Suprapubic skin (tissue), 4 donors: ENCODE measurements around the gene ZBTB17. TPM values are rescaled to one million over a fixed set of nuclear protein-coding genes. Genes with fewer than 3 reads are reported as not detected.

Source experiments
- DNase-seq, 2 donors: peaks; one replicate each; pipeline ENCODE4 v3.0.0-alpha.2; 2019; ENCODE audit warnings: low spot score in 2 of 2
- H3K27ac ChIP-seq: fragments of 200-600 bp; sonication (generic); one replicate; pipeline ENCODE4 v1.5.1; 2019
- H3K27me3 ChIP-seq: fragments of 200-600 bp; sonication (generic); one replicate; pipeline ENCODE4 v1.5.1; 2019
- H3K36me3 ChIP-seq: fragments of 200-600 bp; sonication (generic); one replicate; pipeline ENCODE4 v1.5.1; 2019
- H3K4me1 ChIP-seq: fragments of 200-600 bp; sonication (generic); one replicate; pipeline ENCODE4 v1.5.1; 2019
- H3K4me3 ChIP-seq: fragments of 200-600 bp; sonication (generic); one replicate; pipeline ENCODE4 v1.5.1; 2019; ENCODE audit warnings: mild to moderate bottlenecking
- H3K9me3 ChIP-seq: fragments of 200-600 bp; sonication (generic); one replicate; pipeline ENCODE4 v1.5.1; 2019
- EP300 ChIP-seq: sonication (generic); formaldehyde crosslinking; IDR thresholded peaks from one replicate; pipeline ENCODE4 v1.6.1; 2017; ENCODE audit warnings: antibody characterized with exemption
- POLR2A ChIP-seq, 2 donors: fragments of 450-650 bp; IDR thresholded peaks; one replicate each; pipeline ENCODE4 v1.6.1; 2017; ENCODE audit warnings: antibody characterized with exemption in 2 of 2, mild to moderate bottlenecking in 2 of 2, moderate library complexity in 2 of 2
- POLR2AphosphoS5 ChIP-seq, 3 donors: sonication (generic); formaldehyde crosslinking; IDR thresholded peaks; one replicate each; pipeline ENCODE4 v1.6.1; 2017; ENCODE audit warnings: antibody characterized with exemption in 3 of 3
- WGBS: methylation state at CpG from one replicate; pipeline ENCODE4 v1.1.5; 2018; 5-methylcytosine and 5-hydroxymethylcytosine counted together
- total RNA-seq, 4 donors: library from RNA; depleted of rRNA; stranded (reverse); fragments of >200 nt; gene quantifications; one replicate each; pipeline ENCODE4 v1.1.0, GENCODE V29; 2016
- TF ChIP-seq, protein P1 (sequence below), 2 donors: fragments of 200-600 bp in 1 of 2; fragments of 450-650 bp in 1 of 2; sonication (generic) in 1 of 2; IDR thresholded peaks; one replicate each; pipeline ENCODE4 v1.5.1; 2016 to 2019; ENCODE audit warnings: antibody characterized with exemption in 2 of 2, mild to moderate bottlenecking in 1 of 2, moderate library complexity in 1 of 2

ZBTB17 gene
- total RNA-seq, 4 donors from 2014 or later: 27.2 to 44.4 (median 34.1) TPM

DNA sequence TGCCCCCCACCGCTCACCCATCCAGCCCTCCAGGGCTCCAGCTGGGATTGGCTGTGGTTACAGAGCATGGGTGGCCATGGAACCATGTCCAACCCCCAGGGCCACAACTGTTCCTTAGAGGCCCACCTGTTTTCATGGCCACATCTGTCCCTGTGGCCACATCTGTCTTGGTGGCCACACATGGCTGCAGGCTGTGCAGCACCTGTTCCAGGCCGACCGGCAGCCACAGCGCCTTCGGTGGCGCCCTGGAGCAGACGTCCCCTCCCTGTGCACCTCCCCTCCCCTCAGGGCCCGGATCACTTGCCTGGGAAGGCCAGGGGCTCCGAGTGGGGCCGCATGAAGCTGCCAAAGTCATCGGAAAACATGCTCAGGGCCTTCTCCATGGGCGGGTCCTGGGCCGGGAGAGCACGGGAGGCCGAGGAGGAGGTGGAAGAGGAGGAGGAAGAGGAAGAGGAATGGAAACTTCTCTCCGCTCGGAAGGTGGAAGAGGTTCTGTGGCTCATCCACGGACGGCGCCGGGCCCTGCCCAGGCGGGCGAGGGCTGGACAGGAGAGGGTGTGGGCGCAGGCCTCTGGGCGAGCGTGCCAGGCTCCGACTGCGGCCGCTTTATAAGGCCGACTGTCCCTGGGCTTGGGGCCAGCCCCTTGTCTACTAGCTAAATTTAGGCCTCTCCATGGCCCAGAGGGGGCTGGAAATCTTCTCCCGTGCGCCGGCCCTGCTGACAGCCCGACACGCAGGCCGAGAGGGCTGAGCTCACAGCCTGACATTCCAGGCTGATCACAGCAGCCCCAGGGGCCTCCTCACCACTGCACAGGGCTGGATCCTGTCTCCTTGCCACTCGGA is 41.8 kb upstream of the ZBTB17 start, which contains the start of gene HSPB7:
TSS of gene HSPB7 (minus strand) at position 583 of the 843 bp plus-strand sequence. CDS start at position 503, 80 bp downstream.
- Histone ChIP-seq H3K9me3 (no peaks in the 10 kb centered on the region), H3K27ac (peak within 1 kb of the TSS; percentile 74), H3K27me3 (no peaks in the 10 kb centered on the region), H3K4me3 (peak within 1 kb of the TSS; percentile 8), H3K4me1 (peaks cover 43% of the 10 kb centered on the region), H3K36me3 (no peaks in the 10 kb centered on the region)
- TF ChIP-seq POLR2A (IDR thresholded peaks at IDR 0.05) (no peak), EP300 (peak; percentile 26)
- DNase-seq: peak in 1 of 2 donors; percentile 82
- 26% methylated on average over 29 of the region's 37 CpGs for WGBS

DNA sequence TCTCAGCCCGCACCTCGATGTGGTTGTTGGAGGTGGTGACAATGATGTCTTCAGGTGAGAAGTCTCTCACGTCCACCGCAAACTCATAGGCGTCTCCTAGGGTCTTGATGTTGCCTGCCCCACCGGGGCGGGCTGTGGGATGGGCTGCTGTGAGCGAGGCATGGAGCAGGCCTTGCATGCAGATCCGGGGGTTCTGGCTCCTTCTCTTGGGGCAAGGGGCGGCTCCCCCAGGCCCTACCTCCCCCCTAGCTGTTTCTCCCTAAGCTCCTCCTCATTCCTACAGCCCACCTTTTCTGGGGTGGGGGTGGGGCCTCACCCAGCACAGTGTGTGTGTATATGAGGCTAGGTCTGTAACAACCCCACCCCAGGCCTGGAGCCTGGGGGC is 41.2 kb upstream of the ZBTB17 start:
- H3K4me3 ChIP-seq: no peak overlapping the region

DNA sequence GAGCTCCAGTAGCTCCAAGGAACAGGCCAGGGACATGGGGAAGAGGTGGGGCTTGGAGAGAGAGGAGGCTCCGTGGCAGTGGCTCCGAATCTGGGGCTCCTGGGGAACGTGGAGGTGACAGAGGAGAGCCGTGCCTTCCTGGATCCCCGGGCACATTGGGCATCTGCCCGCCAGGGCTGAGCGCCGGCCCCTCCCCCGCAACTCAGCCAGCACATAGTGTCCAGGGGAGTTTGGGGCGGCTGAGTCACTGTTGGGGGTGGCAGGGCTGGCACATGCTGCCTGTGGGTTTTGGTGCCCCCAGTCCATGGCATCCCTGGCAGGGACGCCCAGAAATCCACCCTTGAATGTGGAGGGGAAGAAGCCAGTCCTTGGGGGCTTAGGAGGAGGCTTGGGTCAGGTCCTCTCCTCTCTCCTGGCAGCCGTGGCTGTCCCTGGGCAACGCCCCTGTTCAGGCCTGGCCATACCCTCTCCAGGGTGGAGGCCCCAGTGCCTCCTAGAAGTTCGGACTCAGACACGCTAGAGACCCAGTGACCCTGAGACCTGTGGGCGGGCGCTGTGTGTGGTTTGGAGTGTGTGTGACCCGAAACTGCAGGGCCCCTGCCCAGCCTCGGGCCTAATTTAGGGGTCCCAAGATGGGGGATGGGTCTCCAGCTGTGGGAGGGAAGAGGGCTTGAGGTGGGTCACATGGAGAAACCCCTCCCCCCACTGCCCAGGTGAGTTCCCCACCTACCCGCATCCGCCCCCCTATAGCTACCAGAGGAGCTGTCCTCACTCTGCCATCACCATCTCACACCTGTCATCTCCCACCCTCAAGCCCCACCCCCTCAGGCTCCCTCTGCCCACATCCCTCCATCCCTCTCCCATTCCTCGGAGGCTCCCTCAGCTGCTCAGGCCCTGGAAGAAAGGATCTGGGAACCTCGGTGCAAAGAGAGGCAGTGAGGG is 40.3 kb upstream of the ZBTB17 start:
- TF ChIP-seq POLR2AphosphoS5 (IDR thresholded peaks at IDR 0.05) (no peak), POLR2A (IDR thresholded peaks at IDR 0.05) (no peak), EP300 (peak; percentile 82)
- TF ChIP-seq, protein P1, sequence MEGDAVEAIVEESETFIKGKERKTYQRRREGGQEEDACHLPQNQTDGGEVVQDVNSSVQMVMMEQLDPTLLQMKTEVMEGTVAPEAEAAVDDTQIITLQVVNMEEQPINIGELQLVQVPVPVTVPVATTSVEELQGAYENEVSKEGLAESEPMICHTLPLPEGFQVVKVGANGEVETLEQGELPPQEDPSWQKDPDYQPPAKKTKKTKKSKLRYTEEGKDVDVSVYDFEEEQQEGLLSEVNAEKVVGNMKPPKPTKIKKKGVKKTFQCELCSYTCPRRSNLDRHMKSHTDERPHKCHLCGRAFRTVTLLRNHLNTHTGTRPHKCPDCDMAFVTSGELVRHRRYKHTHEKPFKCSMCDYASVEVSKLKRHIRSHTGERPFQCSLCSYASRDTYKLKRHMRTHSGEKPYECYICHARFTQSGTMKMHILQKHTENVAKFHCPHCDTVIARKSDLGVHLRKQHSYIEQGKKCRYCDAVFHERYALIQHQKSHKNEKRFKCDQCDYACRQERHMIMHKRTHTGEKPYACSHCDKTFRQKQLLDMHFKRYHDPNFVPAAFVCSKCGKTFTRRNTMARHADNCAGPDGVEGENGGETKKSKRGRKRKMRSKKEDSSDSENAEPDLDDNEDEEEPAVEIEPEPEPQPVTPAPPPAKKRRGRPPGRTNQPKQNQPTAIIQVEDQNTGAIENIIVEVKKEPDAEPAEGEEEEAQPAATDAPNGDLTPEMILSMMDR (IDR thresholded peaks at IDR 0.05): no peak
- H3K27ac ChIP-seq: peak overlapping the region; percentile 8
- DNase-seq: no peak
- H3K4me1 ChIP-seq: peaks cover 49% of the 10 kb centered on the region
- H3K27me3 ChIP-seq: no peaks in the 10 kb centered on the region
- 72% methylated on average over 18 of the region's 23 CpGs for WGBS
- H3K9me3 ChIP-seq: no peaks in the 10 kb centered on the region
- H3K36me3 ChIP-seq: no peaks in the 10 kb centered on the region
- H3K4me3 ChIP-seq: no peak overlapping the region

More for the DNA sequence above, 41.2 kb upstream of the ZBTB17 start:
- no peaks in the 10 kb centered on the region for H3K36me3 ChIP-seq
- H3K27me3 ChIP-seq: no peaks in the 10 kb centered on the region
- peak overlapping the region; percentile 74 for H3K27ac ChIP-seq
- TF ChIP-seq EP300 (no peak), POLR2A (IDR thresholded peaks at IDR 0.05) (no peak), POLR2AphosphoS5 (IDR thresholded peaks at IDR 0.05) (no peak)
- TF ChIP-seq, protein P1 (IDR thresholded peaks at IDR 0.05): no peak
- peaks cover 49% of the 10 kb centered on the region for H3K4me1 ChIP-seq
- no peaks in the 10 kb centered on the region for H3K9me3 ChIP-seq
- 92% methylated on average over 5 of the region's 10 CpGs for WGBS
- no peak for DNase-seq

DNA sequence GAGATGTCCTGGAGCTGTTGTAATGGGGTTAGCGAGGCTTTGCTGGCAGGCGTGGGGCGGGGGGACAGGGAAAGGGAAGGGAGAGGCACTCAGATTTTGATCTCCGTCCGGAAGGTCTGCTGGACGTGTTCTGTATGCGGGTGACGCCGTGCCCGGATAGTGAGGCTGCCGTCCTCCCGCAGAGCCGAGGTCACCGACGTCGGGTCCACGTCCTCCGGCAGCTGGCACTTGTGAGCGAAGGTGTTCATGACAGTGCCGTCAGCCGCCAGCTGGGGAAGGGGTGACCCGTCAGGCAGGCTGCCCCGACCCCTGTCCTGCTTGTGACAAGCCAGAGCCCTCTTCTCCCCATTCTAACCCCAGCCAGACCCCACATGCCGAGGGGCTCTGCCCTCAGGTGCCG is 39.6 kb upstream of the ZBTB17 start:
- Histone ChIP-seq H3K4me3 (no peak overlapping the region), H3K36me3 (no peaks in the 10 kb centered on the region), H3K27ac (peak overlapping the region; percentile 74), H3K9me3 (no peaks in the 10 kb centered on the region), H3K27me3 (no peaks in the 10 kb centered on the region), H3K4me1 (peaks cover 49% of the 10 kb centered on the region)
- 94% methylated on average over 22 of the region's 25 CpGs for WGBS
- no peak for DNase-seq
- TF ChIP-seq POLR2AphosphoS5 (IDR thresholded peaks at IDR 0.05) (no peak), EP300 (no peak), POLR2A (IDR thresholded peaks at IDR 0.05) (no peak)
- TF ChIP-seq, protein P1 (IDR thresholded peaks at IDR 0.05): no peak

DNA sequence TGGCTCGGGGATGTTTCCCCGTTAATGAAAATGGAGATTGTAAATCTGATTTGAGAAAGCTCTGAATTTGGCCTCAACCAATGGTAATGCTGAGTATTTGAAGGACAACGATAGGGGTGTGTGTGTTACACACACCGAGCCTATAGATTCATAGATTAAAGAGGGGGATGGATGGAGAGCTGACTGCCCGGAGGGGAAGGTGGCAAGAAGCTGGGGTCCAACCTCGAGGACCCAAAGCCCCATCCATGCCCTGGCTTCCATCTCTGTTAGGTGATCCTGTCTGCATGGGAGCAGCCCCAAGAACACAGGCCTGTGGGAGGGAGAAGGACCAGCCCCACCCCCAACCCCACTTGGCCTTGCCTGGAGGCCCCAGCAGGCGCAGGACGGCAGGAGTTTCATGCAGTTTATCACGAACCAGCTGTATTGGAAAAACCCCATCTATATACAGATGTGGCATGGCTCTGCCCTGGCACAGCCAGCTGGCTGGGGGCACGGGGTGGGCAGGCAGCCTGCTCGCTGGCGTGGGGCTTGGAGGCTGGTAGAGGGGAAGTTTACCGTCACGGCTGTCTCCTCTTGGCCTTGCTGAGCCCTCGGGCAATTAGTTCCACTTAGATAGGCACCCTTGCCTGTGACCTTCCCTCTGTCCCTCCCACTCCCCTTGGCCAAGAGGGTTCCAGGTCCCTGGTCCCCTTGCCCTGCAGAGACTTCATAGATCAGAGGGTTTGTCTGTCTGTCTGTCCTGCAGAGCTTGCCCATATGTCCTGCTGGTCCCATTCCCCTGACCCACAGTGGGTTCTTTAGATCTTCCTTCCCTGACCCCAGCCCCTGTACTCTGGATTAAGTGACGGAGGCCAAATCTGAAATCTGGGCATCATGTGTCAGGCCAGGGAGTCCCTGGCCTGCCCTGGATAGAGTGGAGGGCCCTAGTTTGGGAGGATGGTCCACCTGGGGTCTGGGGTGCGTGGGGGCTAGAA is 38.9 kb upstream of the ZBTB17 start:
- DNase-seq: no peak
- Histone ChIP-seq H3K27me3 (no peaks in the 10 kb centered on the region), H3K27ac (peak overlapping the region; percentile 74), H3K9me3 (no peaks in the 10 kb centered on the region), H3K4me1 (peaks cover 49% of the 10 kb centered on the region), H3K4me3 (no peak overlapping the region), H3K36me3 (no peaks in the 10 kb centered on the region)
- 70% methylated on average over 10 of the region's 17 CpGs for WGBS
- TF ChIP-seq EP300 (no peak), POLR2A (IDR thresholded peaks at IDR 0.05) (no peak), POLR2AphosphoS5 (IDR thresholded peaks at IDR 0.05) (no peak)
- TF ChIP-seq, protein P1 (IDR thresholded peaks at IDR 0.05): no peak
